ENCODE measurements around the gene CFAP44.

The CFAP44 gene

GRCh38 chr3:113441051-113441770 lies at the start of gene CFAP44:
CFAP44 (minus strand) TSS chr3:113441493; CDS start chr3:113433664, 7,829 bp downstream.
- Histone ChIP-seq H3K4me1 (ENCODE audit: low read length) (no peaks in the 10 kb centered on the region), H3K36me3 (replicated peaks; ENCODE audit: insufficient read depth, low read length) (no peaks in the 10 kb centered on the region), H3K27ac (ENCODE audit: low read length) (no peak within 1 kb of the TSS), H2AFZ (ENCODE audit: low read length) (no peak within 1 kb of the TSS), H3K4me3 (ENCODE audit: low read length) (no peak within 1 kb of the TSS), H3K9ac (ENCODE audit: low read length) (no peak within 1 kb of the TSS), H3F3A (ENCODE audit: insufficient read depth, low read length) (no peaks in the 10 kb centered on the region), H3K9me2 (replicated peaks; ENCODE audit: insufficient read depth, low read length) (no peaks in the 10 kb centered on the region), H3K9me3 (replicated peaks; ENCODE audit: insufficient read depth, low read length) (no peaks in the 10 kb centered on the region), H3K79me2 (ENCODE audit: low read length) (no peaks in the 10 kb centered on the region), H3K27me3 (replicated peaks; ENCODE audit: insufficient read depth, low read length) (no peaks in the 10 kb centered on the region), H3K4me2 (ENCODE audit: low read depth, low read length) (no peak within 1 kb of the TSS), H4K20me1 (ENCODE audit: insufficient read depth, low read length) (no peaks in the 10 kb centered on the region)
- TF ChIP-seq EZH2phosphoT487 (IDR thresholded peaks at IDR 0.05; ENCODE audit: low read length) = no peak
- no peak for TF ChIP-seq EZH2 (optimal IDR thresholded peaks at IDR 0.05; ENCODE audit: low read depth, low read length)
- TF ChIP-seq CTCF (IDR thresholded peaks at IDR 0.05; ENCODE audit: low read length) = no peak
- DNase-seq = no peak

- Histone ChIP-seq H3K27ac (ENCODE audit: low read length) (no peak overlapping the region), H4K20me1 (ENCODE audit: insufficient read depth, low read length) (no peaks in the 10 kb centered on the region), H3K4me3 (ENCODE audit: low read length) (no peak overlapping the region), H3K36me3 (replicated peaks; ENCODE audit: insufficient read depth, low read length) (no peaks in the 10 kb centered on the region), H2AFZ (ENCODE audit: low read length) (no peak overlapping the region), H3K79me2 (ENCODE audit: low read length) (no peaks in the 10 kb centered on the region), H3K27me3 (replicated peaks; ENCODE audit: insufficient read depth, low read length) (no peaks in the 10 kb centered on the region), H3K4me1 (ENCODE audit: low read length) (no peaks in the 10 kb centered on the region), H3K4me2 (ENCODE audit: low read depth, low read length) (no peak overlapping the region), H3K9me3 (replicated peaks; ENCODE audit: insufficient read depth, low read length) (no peaks in the 10 kb centered on the region), H3K9ac (ENCODE audit: low read length) (no peak overlapping the region), H3K9me2 (replicated peaks; ENCODE audit: insufficient read depth, low read length) (no peaks in the 10 kb centered on the region), H3F3A (ENCODE audit: insufficient read depth, low read length) (no peaks in the 10 kb centered on the region)
- no peak for DNase-seq
- TF ChIP-seq EZH2 (optimal IDR thresholded peaks at IDR 0.05; ENCODE audit: low read depth, low read length) (no peak), EZH2phosphoT487 (IDR thresholded peaks at IDR 0.05; ENCODE audit: low read length) (no peak), CTCF (IDR thresholded peaks at IDR 0.05; ENCODE audit: low read length) (no peak)
Observed at GRCh38 chr3:113485161-113485609, 43.9 kb upstream of the CFAP44 start.

- Histone ChIP-seq H3F3A (ENCODE audit: insufficient read depth, low read length) (no peaks in the 10 kb centered on the region), H3K9me2 (replicated peaks; ENCODE audit: insufficient read depth, low read length) (no peaks in the 10 kb centered on the region), H3K9me3 (replicated peaks; ENCODE audit: insufficient read depth, low read length) (no peaks in the 10 kb centered on the region), H3K4me3 (ENCODE audit: low read length) (no peak overlapping the region), H3K9ac (ENCODE audit: low read length) (no peak overlapping the region), H3K27ac (ENCODE audit: low read length) (no peak overlapping the region), H2AFZ (ENCODE audit: low read length) (no peak overlapping the region), H3K4me1 (ENCODE audit: low read length) (peaks cover 6% of the 10 kb centered on the region; the same call in 1 of the 2 replicates), H3K4me2 (ENCODE audit: low read depth, low read length) (no peak overlapping the region), H3K36me3 (replicated peaks; ENCODE audit: insufficient read depth, low read length) (no peaks in the 10 kb centered on the region), H4K20me1 (ENCODE audit: insufficient read depth, low read length) (no peaks in the 10 kb centered on the region), H3K27me3 (replicated peaks; ENCODE audit: insufficient read depth, low read length) (no peaks in the 10 kb centered on the region), H3K79me2 (ENCODE audit: low read length) (no peaks in the 10 kb centered on the region)
- TF ChIP-seq EZH2phosphoT487 (IDR thresholded peaks at IDR 0.05; ENCODE audit: low read length) = no peak
- TF ChIP-seq CTCF (IDR thresholded peaks at IDR 0.05; ENCODE audit: low read length) = no peak
- no peak for TF ChIP-seq EZH2 (optimal IDR thresholded peaks at IDR 0.05; ENCODE audit: low read depth, low read length)
- DNase-seq = no peak
Observed at GRCh38 chr3:113468539-113468938, 27.2 kb upstream of the CFAP44 start.
